NB4 (cell line): ENCODE data around the gene NANP.

Experiments
- CTCF ChIP-seq: IDR thresholded peaks from one replicate; pipeline ENCODE4 v1.5.1; 2012; ENCODE audit warnings: low read depth, low read length
- POLR2A ChIP-seq: IDR thresholded peaks from 2 replicates; pipeline ENCODE4 v1.6.1; 2011; ENCODE audit warnings: mild to moderate bottlenecking; ENCODE audit not compliant: insufficient read length; ENCODE audit errors: extremely low read depth

- no peak for TF ChIP-seq CTCF
- no peak for TF ChIP-seq POLR2A
Measured at GRCh38 chr20:25619514-25619913, 4.3 kb downstream of the NANP start.
